GM21360 (cell line): Measurements from ENCODE around the gene EXOC4.

Experiments
- ATAC-seq: cut with Tn5 transposase; IDR thresholded peaks from one replicate; pipeline ENCODE4 v1.9.1; 2021; ENCODE audit warnings: mild to moderate bottlenecking, moderate library complexity; ENCODE audit not compliant: unreplicated experiment

The EXOC4 gene

DNA sequence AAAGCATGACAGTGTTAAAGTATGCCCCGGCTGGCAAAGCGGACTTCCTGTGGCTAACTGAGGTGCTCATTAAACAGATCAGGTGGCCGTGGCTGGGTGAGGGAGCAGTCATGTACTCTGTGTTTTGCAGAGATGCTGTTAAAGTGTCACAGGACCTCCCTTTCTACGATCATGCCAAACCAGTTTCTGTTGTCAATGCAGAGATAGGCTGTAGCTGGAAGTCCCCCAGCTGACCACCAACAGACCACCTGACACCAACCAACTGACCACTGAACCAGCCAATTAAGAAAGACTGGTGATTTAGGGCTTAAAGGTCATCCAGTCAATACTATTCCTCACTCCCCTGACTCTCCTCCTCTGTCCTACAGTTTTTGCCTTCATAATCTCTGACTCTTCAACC, 443.2 kb downstream of the EXOC4 start:
- ATAC-seq = no peak

DNA sequence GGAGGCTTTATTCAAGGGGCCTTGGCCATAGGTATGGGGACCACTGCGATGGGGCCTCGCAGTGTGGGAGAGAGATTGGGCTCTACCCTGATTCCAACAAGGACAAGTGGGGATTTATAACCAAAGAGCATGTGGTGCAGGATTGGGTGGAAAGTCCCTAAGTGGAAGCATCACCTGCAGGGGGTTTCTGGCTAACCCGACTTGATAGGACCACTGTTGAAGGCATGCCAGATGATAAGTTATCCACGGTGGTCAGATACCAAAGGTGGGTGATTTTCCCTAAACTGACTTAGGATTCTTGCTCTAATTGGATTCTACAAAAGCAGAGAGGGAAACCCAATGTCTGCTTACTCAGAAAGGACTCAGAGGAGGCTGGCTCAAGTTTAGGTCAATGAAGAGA, 444.7 kb downstream of the EXOC4 start:
- no peak for ATAC-seq

DNA sequence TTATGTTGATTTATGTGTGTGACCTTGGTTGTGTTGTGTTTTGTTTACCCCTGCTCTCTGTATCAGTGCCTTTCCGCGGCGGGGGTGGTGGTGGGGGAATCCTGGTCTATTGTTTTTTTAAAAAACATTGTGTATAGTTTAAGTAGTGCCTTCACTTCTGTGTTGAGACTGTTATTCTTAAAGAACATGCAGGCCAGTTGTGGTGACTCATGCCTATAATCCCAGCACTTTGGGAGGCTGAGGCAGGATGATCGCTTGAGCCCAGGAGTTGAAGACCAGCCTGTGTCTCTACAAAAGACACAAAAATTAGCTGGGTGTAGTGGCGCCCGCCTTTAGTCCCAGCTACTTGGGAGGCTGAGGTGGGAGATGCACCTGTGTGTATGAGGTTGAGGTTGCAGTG, 445.2 kb downstream of the EXOC4 start:
- no peak for ATAC-seq

DNA sequence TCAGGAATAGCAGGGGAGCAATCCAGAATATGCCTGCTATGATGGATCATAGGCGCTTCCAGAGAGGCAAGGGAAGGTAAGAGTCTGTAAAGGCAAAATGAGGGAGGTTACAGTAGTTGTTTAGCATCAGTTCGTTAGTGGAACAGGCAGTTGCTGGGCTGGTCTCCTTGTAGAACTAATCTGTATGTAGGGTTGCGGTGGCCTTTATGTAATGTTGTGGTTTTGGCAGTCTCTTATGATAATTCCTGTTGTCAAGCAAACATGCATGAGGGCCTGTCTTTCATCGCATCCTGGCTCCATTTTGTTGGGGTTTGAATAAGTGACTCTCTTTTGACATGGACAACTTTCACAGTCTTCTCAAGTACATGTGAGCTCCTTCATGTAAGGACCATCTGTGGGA, 446.5 kb downstream of the EXOC4 start:
- no peak for ATAC-seq

DNA sequence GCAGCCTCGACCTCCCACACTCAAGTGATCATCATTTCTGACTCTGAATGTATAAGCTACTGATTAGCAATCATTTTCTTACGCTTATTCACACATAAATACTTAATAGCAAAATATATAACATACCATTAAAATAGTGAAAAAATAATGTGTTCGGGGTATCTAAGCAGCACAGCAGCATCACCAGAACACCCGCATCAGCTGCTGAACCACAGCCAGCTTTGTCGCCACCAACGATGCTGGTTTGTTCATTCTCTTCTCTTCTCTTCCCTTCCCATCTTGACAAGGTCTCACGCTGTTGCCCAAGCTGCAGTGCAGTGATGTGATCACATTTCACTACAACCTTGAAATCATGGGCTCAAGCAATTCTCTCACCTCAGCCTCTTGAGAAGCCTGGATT, 449.2 kb downstream of the EXOC4 start:
- no peak for ATAC-seq

DNA sequence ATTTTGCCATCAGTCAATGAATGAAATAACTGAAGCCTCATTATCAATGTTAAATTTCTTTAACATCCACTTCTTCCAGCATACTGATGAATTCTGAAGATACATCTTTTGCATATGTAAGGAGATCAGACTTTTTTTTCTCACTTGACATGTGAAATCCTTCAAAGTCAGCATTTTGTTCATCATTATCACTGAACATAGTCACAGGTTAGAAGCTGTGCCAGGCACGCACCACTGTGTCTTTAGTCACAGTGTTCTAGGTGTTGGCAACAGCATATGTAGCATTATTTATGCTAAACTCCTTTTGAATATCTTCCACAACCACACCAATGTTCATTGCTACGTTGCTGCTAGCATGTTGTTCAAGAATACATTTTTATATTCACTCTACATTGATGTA, 450.1 kb downstream of the EXOC4 start:
- ATAC-seq = no peak

DNA sequence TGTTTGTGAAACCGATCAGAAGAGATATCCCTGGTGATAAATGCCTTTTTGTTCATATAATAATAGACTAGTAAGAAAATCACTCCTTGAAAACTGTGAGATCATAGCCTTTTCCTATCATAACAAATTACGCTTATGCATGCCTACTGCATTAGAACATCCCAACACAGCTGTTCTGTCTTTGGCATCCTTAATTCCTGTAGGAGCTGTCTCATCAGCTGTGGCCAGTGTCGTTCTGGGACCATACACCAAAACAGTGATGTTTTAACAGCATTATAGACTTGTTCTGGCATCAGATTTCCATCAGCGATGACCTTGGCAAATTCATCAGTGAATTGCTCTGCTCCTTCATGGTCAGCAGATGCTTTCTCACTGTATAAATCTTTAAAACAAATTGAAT, 450.7 kb downstream of the EXOC4 start:
- no peak for ATAC-seq

DNA sequence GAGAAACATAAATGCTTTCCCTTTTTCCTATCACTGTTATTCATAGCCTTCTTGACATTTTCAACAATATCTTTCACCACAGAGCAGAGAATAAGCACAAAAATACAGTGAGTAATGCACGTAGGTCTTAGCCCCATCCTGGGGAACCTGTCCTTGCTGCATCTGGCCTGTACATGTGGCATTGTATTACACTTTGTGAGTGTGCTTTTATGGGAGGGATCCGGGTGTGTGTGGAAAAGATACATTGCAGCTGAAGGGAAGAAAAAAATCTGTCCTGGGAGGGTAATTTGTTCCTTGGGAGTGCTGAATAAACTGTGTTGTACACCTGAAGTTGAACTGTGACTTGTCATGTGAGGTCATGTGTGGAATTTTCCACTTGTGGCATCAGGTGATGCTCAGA, 451.6 kb downstream of the EXOC4 start:
- ATAC-seq = no peak

DNA sequence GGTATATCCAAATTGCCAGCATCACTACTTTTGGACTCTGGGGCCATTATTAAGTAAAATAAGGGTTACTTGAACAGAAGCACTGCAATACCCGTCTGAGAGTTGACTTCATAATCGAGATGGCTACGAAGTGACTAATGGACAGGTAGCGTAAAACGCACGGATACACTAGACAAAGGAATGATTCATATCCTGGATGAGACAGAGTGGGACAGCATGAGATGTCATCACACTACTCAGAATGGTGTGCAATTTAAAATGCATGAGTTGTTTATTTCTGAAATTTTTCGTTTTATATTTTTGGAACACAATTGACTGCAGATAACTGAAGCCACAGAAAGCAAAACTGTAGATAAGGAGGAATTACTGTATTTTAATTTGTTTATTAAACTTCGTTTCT, 452.7 kb downstream of the EXOC4 start:
- no peak for ATAC-seq

DNA sequence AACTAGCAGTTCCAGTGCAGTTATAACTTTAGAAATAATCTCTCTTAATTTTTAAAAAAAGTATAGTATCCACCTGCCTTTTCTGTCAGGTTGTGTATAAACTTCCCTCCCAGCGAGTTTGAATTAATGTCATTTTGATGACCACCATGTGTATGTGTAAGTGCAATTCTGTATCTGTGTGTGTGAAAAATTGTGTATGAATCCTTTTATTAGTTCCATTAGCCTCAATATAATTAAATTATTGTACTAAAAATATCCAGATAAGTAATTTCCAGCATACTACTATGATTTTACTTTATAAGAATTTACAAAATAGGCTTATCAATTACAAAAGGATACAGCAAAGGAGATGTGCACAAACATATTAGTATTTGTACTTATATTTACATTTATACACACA, 453.1 kb downstream of the EXOC4 start:
- ATAC-seq = no peak

DNA sequence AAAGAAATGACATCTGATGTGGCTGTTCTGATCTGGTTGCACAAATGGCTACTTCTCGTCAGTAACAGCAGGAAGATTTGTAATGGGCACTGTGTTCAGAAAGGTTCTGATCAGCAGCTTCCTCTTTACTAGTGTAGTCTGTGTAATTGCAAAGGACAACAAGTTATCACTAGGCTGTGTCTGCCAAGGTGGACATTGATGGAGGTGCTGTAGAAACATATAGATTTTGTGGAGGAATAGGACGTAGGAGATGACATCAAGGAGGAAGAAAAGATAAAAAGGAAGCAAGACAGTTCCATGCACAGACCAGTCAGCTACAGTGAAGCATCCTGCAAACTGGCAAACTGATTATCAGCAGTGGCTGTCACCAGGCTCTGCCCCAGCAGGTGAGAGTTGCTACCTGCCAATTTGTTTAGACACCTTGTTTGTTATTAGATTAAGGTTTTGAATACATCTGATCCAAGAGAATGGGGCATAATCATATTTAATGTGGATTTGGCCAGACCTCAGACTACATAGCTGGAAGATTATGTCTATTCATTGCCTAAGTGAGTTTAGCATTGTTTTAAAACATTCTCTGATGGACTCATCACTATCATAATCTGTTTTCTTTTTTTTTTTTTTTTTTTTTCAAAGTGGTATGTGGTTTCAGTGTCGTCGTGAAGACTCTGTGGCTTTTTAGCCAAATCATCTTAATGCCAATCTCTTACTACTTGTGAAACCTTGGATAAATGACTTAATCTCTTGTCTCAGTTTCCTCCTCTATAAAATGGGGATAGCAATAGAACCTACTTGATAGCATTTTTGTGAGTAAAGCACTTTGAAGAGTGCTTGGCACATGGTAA, 456.4 kb downstream of the EXOC4 start:
- no peak for ATAC-seq

DNA sequence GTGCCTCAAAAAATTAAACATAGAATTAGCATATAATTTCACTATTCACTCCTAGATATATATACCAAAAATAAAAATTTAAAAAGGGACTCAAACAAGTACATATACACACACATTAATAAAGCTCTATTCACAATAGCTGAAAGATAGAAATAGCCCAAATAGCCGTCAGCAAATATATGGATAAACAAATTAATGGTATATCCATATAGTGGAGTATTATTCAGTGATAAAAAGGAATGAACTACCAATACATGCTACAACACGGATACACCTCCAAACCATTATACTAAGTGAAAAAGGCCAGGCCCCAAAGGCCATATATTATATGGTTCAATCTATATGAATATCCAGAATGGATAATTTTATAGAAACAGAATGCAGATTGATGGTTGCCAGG, 459.7 kb downstream of the EXOC4 start:
- ATAC-seq = no peak

DNA sequence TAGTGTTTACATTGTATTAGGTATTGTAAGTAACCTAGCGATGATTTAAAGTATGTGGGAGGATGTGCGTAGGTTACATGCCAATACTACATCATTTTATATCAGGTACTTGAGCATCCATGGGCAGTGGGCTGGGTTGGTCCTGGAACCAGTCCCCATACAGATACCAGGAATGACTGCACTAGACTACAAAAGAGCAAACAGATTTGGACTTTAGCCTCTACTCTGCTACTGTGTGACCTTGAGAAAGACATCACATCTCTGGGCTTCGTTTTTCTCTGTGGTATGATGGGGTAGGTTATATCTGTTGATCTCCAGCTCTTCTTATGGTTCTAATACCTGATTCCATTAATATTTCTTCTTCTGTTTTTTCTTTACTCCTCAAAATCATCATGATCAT, 461.8 kb downstream of the EXOC4 start:
- no peak for ATAC-seq

DNA sequence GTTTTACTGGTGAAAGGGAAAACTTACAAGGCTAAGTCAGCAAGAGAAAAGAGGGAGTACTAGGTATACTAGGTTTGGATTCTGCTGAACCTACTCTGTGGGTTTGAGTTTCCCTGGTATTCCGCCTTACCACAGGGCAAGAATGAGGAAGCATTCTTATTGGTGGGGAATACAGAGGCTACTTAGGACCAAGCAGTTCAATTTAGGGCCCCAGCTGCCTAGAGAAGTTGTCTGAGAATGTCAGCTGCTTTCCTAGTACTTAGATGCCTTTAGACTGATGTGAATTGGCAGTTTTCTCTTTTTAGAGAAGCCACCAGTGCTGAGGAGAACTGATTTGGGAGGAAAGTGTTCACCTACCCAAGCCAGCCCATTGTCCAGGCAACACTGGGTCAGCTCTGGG, 465.3 kb downstream of the EXOC4 start:
- ATAC-seq = no peak

DNA sequence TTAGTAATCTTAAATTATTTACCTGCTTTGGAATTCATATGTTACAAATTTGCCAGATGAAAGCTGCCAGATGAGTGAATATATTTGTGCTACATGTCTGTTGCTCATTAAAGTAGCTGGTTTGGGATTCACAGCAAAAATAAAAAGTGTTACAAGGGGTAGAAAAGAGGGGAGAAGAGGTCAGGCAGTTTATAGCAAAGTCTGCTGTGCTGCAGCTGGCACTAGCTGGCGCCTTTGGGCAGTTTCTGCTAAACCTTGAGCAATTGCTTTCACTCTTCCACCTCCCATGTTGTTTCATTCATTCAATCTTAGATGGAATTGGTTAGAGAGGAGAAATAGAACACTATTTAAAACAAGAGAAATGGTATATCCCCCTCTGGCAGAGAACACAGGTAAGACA, 470.2 kb downstream of the EXOC4 start:
- ATAC-seq = no peak

DNA sequence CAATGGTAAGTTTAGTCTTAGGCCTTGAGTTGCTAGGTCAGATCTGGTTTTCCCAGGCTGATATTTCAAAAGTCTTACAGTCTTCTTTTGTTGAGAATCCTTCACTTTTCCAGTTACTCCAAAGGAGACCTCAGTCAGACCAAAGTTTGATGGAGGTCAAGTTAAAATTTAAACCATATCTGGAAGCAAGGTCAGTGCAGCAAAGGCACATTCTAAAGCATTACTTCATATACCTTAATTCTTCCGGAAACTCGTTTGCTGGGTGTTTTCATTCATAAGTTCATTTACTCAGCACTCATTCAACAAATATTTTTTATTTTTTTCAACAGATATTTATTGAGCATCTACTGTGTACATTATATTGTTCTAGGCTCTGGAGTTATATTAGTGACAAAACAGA, 471.3 kb downstream of the EXOC4 start:
- ATAC-seq = no peak

DNA sequence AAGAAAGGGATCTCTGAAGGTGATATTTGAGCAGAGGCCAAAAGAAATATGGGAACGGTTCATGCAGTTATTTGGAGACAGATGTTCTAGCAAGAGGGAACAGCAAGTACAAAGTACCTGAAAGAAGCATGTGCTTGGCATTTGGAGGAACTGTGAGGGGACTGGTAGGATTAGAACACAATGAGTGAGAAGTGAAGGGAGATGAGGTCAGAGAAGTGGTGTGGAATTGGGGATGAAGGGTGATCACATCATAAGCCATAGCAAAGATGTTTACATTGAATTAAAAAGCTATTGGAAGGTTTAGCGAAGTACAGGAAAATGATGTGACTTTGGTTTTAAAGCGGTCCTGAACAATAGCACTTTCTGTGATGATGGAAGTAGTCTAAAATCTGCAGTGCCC, 471.8 kb downstream of the EXOC4 start:
- ATAC-seq = no peak

DNA sequence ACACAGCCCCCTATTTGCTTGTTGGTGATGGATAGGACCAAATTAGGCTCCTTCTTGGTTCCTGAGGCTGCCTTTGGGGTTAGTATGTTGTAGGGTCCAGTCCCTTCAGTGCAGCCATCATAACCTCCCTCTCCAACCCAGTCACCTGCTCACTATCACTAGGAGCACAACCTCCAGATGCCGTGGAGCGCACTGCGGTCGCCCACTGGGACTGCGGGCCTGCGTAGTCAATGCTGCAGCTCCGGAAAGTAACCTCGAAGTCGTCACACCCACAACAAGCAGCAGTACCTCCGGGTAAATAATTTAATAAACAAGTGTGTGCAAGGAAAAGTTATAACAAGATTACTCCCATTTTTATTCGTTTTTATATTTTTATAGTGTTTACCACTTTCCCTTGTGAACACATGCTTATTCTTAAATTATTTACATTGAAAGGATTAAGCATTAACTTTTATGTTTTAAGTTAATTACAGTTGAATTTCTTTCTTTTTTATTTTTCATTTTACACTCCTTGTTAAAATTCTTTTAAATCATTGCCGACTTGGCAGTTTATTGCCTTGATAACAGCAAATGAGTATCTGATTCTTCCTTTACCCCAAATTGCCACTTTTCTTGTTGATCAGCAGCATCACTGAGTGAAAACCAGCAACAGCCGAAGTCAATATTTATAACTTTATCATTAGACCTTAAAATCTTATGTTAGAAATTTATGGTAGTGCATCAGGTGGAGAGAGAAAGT, 474.8 kb downstream of the EXOC4 start:
- ATAC-seq = no peak

DNA sequence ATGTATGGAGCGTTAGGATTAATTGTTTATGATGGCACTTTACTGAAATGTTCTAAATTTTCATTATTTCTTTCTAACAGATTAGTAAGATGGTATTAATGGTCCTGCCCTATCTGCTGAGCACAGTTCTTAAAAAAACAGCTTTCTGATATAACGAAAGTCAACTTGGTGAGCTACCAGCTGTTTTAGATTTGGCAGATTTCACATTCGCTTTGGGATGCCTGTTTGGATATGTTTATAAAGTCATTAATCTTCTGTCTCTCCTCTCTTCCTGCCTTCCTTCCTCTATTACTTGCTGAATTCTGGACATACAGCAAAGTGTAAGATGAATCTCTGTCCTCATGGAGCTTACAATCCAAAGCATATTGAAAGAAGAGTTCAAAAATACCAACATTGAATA, 477.5 kb downstream of the EXOC4 start:
- no peak for ATAC-seq

DNA sequence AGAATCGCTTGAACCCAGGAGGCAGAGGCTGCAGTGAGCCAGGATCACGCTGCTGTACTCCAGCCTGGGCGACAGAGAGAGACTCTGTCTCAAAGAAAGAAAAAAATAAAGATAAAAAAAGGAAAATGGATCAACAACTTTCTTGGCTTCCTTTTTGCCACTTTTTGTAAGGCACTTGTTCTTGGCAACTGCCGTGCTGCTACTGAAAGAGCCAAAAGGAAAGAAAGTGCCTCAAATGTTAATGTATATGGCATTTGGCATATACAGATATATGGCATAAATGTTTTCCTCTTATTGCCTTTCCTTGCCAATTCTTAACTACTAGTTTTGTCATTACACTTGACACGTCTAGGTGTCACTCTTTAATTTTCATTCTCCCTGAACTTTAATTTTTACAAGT, 480.5 kb downstream of the EXOC4 start:
- no peak for ATAC-seq

DNA sequence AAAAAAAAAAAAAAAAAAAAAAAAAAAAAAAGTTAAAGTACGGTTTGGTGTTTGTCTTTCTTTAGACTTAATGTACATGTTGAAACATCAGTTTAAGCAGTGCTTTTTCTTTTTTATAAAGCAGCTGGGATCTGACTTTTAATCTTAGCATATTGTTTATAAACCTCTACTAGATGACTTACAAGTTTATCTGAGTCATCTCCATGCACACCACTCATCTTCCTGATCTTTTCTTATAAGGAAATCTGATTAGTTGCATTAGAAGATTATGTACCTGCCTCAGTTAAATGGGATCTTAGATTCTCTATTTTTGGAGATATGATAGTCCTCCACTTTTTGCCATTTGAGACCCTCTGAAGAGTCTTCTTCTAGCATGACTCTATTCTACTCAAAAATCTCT, 482.3 kb downstream of the EXOC4 start:
- no peak for ATAC-seq

DNA sequence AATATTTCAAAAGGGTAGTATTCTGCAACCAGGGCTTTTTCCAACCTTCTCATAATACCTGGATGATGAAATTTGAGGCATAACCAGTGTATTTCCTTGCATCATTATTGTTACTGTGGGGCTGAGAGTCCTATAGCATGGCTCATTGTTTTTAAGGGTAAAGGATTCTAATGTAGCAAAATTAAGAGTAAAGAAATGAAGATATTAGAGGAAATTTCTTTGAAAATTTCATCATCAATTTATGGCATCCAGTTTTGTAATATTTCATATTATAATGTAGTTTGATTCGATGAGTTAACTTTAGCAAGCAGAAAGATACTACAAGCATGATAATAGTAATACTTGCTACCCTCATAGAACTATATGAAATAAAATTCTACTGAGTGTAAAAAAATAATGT, 486.9 kb downstream of the EXOC4 start:
- ATAC-seq = no peak

DNA sequence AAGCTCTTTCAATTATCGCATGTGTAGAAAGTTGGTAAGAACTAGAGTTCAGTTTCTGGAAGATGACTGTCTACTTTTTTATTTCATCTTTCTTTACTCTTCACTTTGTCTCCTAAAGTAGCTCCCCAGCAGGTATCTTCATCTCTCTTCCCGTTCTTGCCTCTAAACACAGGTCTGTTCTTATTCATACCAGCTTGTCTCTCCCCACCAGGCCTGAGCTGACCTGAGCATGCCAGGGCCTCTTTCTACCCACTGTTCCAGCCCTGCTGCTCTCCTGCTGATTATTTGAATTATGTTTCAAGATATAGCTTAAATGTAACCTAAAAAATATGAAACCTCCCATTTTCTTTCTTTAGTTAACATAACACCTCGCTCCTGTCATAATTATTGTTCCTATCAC, 488.2 kb downstream of the EXOC4 start:
- no peak for ATAC-seq
